Neural crest cell (in vitro differentiated cells): ENCODE measurements around the gene NEK7. TPM values are rescaled to one million over a fixed set of nuclear protein-coding genes. Genes with fewer than 3 reads are reported as not detected.

Source experiments
- DNase-seq: peaks from one replicate; pipeline ENCODE4 v3.0.0; 2021; ENCODE audit warnings: low read depth, mixed read lengths, low spot score
- H3K27ac Mint-ChIP-seq: one replicate; pipeline ENCODE4 v1.8.0; 2021; ENCODE audit warnings: mild to moderate bottlenecking, mixed read lengths; ENCODE audit not compliant: unreplicated experiment
- H3K27me3 Mint-ChIP-seq: 2 replicates; pipeline ENCODE4 v1.8.0; 2021; ENCODE audit warnings: low read depth, mild to moderate bottlenecking, mixed read lengths
- H3K36me3 Mint-ChIP-seq: 2 replicates; pipeline ENCODE4 v1.8.0; 2021; ENCODE audit warnings: low read depth, mild to moderate bottlenecking, mixed read lengths
- H3K4me1 Mint-ChIP-seq: 2 replicates; pipeline ENCODE4 v1.8.0; 2021; ENCODE audit warnings: mixed read lengths
- H3K4me3 Mint-ChIP-seq: one replicate; pipeline ENCODE4 v1.8.0; 2021; ENCODE audit warnings: mild to moderate bottlenecking, mixed read lengths
- H3K9me3 Mint-ChIP-seq: 2 replicates; pipeline ENCODE4 v1.8.0; 2021; ENCODE audit warnings: mixed read lengths
- CTCF ChIP-seq: fragments of 200-600 bp; sonication (generic); conservative IDR thresholded peaks from 2 replicates; pipeline ENCODE4 v1.5.0; 2021; ENCODE audit warnings: antibody characterized with exemption, mild to moderate bottlenecking
- total RNA-seq: library from RNA; stranded (reverse); gene quantifications from 2 replicates; pipeline ENCODE4 v1.2.1, GENCODE V29; 2021

The NEK7 gene
- total RNA-seq, 1 donor from 2014 or later, result 12.5 TPM

- no peaks in the 10 kb centered on the region for H3K27me3 Mint-ChIP-seq
- H3K27ac Mint-ChIP-seq, result no peak overlapping the region
- H3K9me3 Mint-ChIP-seq, result peaks cover 2% of the 10 kb centered on the region
- DNase-seq, result no peak
- H3K36me3 Mint-ChIP-seq, result peaks cover 2% of the 10 kb centered on the region
- no peaks in the 10 kb centered on the region for H3K4me1 Mint-ChIP-seq
- no peak for TF ChIP-seq CTCF
- no peak overlapping the region for H3K4me3 Mint-ChIP-seq
Measured at GRCh38 chr1:198143797-198144196, 13.0 kb upstream of the NEK7 start.

- Mint-ChIP-seq H3K27me3 (no peaks in the 10 kb centered on the region), H3K27ac (no peak overlapping the region), H3K9me3 (no peaks in the 10 kb centered on the region), H3K4me3 (no peak overlapping the region), H3K4me1 (no peaks in the 10 kb centered on the region), H3K36me3 (no peaks in the 10 kb centered on the region)
- DNase-seq, result no peak
- no peak for TF ChIP-seq CTCF
Measured at GRCh38 chr1:198147216-198147615, 9.6 kb upstream of the NEK7 start.

GRCh38 chr1:198150369-198150768, 6.4 kb upstream of the NEK7 start:
- Mint-ChIP-seq H3K27ac (no peak overlapping the region), H3K4me3 (no peak overlapping the region), H3K4me1 (no peaks in the 10 kb centered on the region), H3K36me3 (no peaks in the 10 kb centered on the region), H3K9me3 (no peaks in the 10 kb centered on the region), H3K27me3 (no peaks in the 10 kb centered on the region)
- no peak for TF ChIP-seq CTCF
- no peak for DNase-seq

GRCh38 chr1:198151688-198152087, 5.1 kb upstream of the NEK7 start:
- Mint-ChIP-seq H3K36me3 (no peaks in the 10 kb centered on the region), H3K27ac (no peak overlapping the region)

GRCh38 chr1:198153103-198153502, 3.7 kb upstream of the NEK7 start:
- Mint-ChIP-seq H3K4me1 (peaks cover 13% of the 10 kb centered on the region), H3K36me3 (no peaks in the 10 kb centered on the region), H3K27ac (no peak overlapping the region), H3K4me3 (no peak overlapping the region), H3K9me3 (no peaks in the 10 kb centered on the region), H3K27me3 (no peaks in the 10 kb centered on the region)
- DNase-seq, result no peak
- no peak for TF ChIP-seq CTCF

More at GRCh38 chr1:198151688-198152087, 5.1 kb upstream of the NEK7 start:
- DNase-seq, result no peak
- Mint-ChIP-seq H3K4me3 (no peak overlapping the region), H3K9me3 (no peaks in the 10 kb centered on the region), H3K27me3 (no peaks in the 10 kb centered on the region), H3K4me1 (peaks cover 5% of the 10 kb centered on the region)
- TF ChIP-seq CTCF, result no peak

GRCh38 chr1:198153804-198154203, 3.0 kb upstream of the NEK7 start:
- Mint-ChIP-seq H3K27ac (no peak overlapping the region), H3K27me3 (no peaks in the 10 kb centered on the region), H3K4me1 (peaks cover 20% of the 10 kb centered on the region), H3K4me3 (no peak overlapping the region), H3K36me3 (no peaks in the 10 kb centered on the region), H3K9me3 (no peaks in the 10 kb centered on the region)
- DNase-seq, result no peak
- no peak for TF ChIP-seq CTCF
